IPS-18a (cell line): ENCODE data around the gene EOLA2.
"Not testable (repeated sequence)": the region's sequence is repeated elsewhere in the genome, so short reads cannot be mapped to it uniquely, and the experiment has no call there.

Source experiments
- H3K27ac ChIP-seq: one replicate; pipeline ENCODE4 v1.5.1; 2013; ENCODE audit warnings: low read length
- H3K27me3 ChIP-seq: one replicate; pipeline ENCODE4 v1.6.1; 2013; ENCODE audit warnings: mild to moderate bottlenecking, low read length; ENCODE audit not compliant: control insufficient read depth, insufficient read depth
- H3K36me3 ChIP-seq: one replicate; pipeline ENCODE4 v1.6.1; 2013; ENCODE audit warnings: low read depth, low read length; ENCODE audit not compliant: control insufficient read depth
- H3K4me1 ChIP-seq: one replicate; pipeline ENCODE4 v1.6.1; 2013; ENCODE audit warnings: low read depth, low read length; ENCODE audit not compliant: control insufficient read depth
- H3K4me3 ChIP-seq: one replicate; pipeline ENCODE4 v1.5.1; 2013; ENCODE audit warnings: low read length
- H3K9ac ChIP-seq: one replicate; pipeline ENCODE4 v1.6.1; 2013; ENCODE audit warnings: mild to moderate bottlenecking, low read length, moderate library complexity
- H3K9me3 ChIP-seq: one replicate; pipeline ENCODE4 v1.6.1; 2013; ENCODE audit warnings: low read depth, low read length; ENCODE audit not compliant: control insufficient read depth

Gene EOLA2

DNA sequence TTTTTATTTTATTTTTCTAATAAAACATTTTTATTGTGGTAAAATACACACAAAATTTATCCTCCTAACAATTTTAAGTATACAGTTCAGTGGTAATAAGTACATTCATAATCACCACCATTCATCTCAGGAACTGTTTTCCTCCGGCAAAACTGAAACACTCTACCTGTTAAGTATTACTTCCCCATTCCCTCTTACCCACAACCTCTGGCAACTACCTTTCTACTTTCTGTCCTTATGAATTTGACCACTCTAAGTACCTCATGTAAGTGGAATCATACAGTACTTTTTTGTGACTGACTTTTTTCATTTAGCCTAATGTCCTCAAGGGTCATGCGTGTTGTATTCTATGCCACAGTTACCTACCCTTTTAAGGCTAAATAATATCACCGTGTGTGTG is 30.0 kb downstream of the EOLA2 start:
- Histone ChIP-seq H3K4me1 (peaks cover 10% of the 10 kb centered on the region), H3K9me3 (peaks cover 11% of the 10 kb centered on the region), H3K4me3 (no peak overlapping the region), H3K27ac (no peak overlapping the region), H3K9ac (no peak overlapping the region), H3K27me3 (no peaks in the 10 kb centered on the region), H3K36me3 (no peaks in the 10 kb centered on the region)

- Histone ChIP-seq H3K4me3 (no peak overlapping the region), H3K9ac (no peak overlapping the region), H3K9me3 (peaks cover 12% of the 10 kb centered on the region), H3K4me1 (peaks cover 10% of the 10 kb centered on the region), H3K36me3 (no peaks in the 10 kb centered on the region), H3K27ac (no peak overlapping the region), H3K27me3 (no peaks in the 10 kb centered on the region)
Observed at GRCh38 chrX:149903889-149904748, 34.2 kb downstream of the EOLA2 start.

GRCh38 chrX:149898554-149898953 is 39.7 kb downstream of the EOLA2 start:
- no peak overlapping the region for H3K4me3 ChIP-seq
- H3K9me3 ChIP-seq: peaks cover 11% of the 10 kb centered on the region
- H3K4me1 ChIP-seq: peaks cover 9% of the 10 kb centered on the region
- no peak overlapping the region for H3K27ac ChIP-seq
- H3K27me3 ChIP-seq: no peaks in the 10 kb centered on the region
- H3K36me3 ChIP-seq: no peaks in the 10 kb centered on the region
- no peak overlapping the region for H3K9ac ChIP-seq

DNA sequence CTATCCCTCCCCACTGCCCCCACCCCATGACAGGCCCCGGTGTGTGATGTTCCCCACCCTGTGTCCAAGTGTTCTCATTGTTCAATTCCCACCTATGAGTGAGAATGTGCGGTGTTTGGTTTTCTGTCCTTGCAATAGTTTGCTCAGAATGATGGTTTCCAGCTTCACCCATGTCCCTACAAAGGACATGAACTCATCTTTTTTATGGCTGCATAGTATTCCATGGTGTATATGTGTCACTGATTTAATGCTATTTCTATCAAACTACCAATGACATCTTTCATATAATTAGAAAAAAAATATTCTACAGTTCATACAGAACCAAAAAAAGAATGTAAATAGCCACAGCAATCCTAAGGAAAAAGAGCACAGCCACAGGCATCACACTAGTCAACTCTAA is 47.5 kb downstream of the EOLA2 start:
- H3K4me1 ChIP-seq, H3K27me3 ChIP-seq, H3K27ac ChIP-seq, H3K9me3 ChIP-seq, H3K9ac ChIP-seq, H3K4me3 ChIP-seq, H3K36me3 ChIP-seq: not testable (repeated sequence)
